Mesenchymal stem cell (in vitro differentiated cells and primary cell): ENCODE results near the gene KCNN3.

Experiments
- DNase-seq: peaks from one replicate; pipeline ENCODE4 v3.0.0-alpha.2; 2013
- H2AFZ ChIP-seq: one replicate; pipeline ENCODE4 v1.6.1; 2013; ENCODE audit warnings: low read depth, mild to moderate bottlenecking, control low read depth, inconsistent platforms, low read length, moderate library complexity
- H2AK5ac ChIP-seq: 2 replicates; pipeline ENCODE4 v1.6.1; 2013; ENCODE audit warnings: low read length, moderate library complexity, mild to moderate bottlenecking, inconsistent platforms; ENCODE audit not compliant: severe bottlenecking
- H2BK120ac ChIP-seq: one replicate; pipeline ENCODE4 v1.6.1; 2013; ENCODE audit warnings: low read depth, mild to moderate bottlenecking, inconsistent platforms, low read length, moderate library complexity
- H2BK12ac ChIP-seq, 2 experiments: one replicate each; pipeline ENCODE4 v1.6.1; 2013; ENCODE audit warnings: inconsistent platforms in 2 of 2, low read length in 2 of 2, mild to moderate bottlenecking in 2 of 2, moderate library complexity in 2 of 2, control low read depth in 1 of 2
- H2BK15ac ChIP-seq: one replicate; pipeline ENCODE4 v1.6.1; 2013; ENCODE audit warnings: mild to moderate bottlenecking, low read depth, inconsistent platforms; ENCODE audit not compliant: poor library complexity, severe bottlenecking
- H2BK5ac ChIP-seq: 2 replicates; pipeline ENCODE4 v1.6.1; 2013; ENCODE audit warnings: low read depth, mild to moderate bottlenecking, low read length, control low read depth, inconsistent platforms; ENCODE audit not compliant: poor library complexity, severe bottlenecking
- H3K14ac ChIP-seq, 2 experiments: one replicate each; pipeline ENCODE4 v1.6.1; 2013; ENCODE audit warnings: inconsistent platforms in 2 of 2, low read length in 2 of 2, control low read depth in 1 of 2, mild to moderate bottlenecking in 1 of 2, moderate library complexity in 1 of 2
- H3K18ac ChIP-seq, 2 experiments: one replicate each; pipeline ENCODE4 v1.6.1; 2013; ENCODE audit warnings: inconsistent platforms in 2 of 2, low read length in 2 of 2, control low read depth in 1 of 2, low read depth in 1 of 2, mild to moderate bottlenecking in 1 of 2
- H3K23ac ChIP-seq, 2 experiments: one replicate each; pipeline ENCODE4 v1.6.1; 2013; ENCODE audit warnings: inconsistent platforms in 2 of 2, low read length in 2 of 2, mild to moderate bottlenecking in 2 of 2, moderate library complexity in 2 of 2, control low read depth in 1 of 2
- H3K27ac ChIP-seq: 2 replicates; pipeline ENCODE4 v1.5.1; 2013; ENCODE audit warnings: mild to moderate bottlenecking, moderate library complexity, low read length, control low read depth, inconsistent platforms; ENCODE audit not compliant: poor library complexity, severe bottlenecking
- H3K27me3 ChIP-seq, 2 experiments: 2 replicates each; pipeline versions ENCODE4 v1.6.1 to v1.7.0; 2013; ENCODE audit warnings: low read length in 2 of 2, mild to moderate bottlenecking in 2 of 2, moderate library complexity in 2 of 2, control low read depth in 1 of 2, inconsistent platforms in 1 of 2; ENCODE audit not compliant: control insufficient read depth in 1 of 2, insufficient read depth in 1 of 2
- H3K36me3 ChIP-seq, 2 experiments: 2 replicates each; pipeline versions ENCODE4 v1.6.1 to v1.7.0; 2013; ENCODE audit warnings: low read length in 2 of 2, control low read depth in 1 of 2, inconsistent platforms in 1 of 2, low read depth in 1 of 2, mild to moderate bottlenecking in 1 of 2; ENCODE audit not compliant: insufficient read depth in 2 of 2, control insufficient read depth in 1 of 2
- H3K4ac ChIP-seq, 2 experiments: one replicate each; pipeline ENCODE4 v1.6.1; 2013; ENCODE audit warnings: inconsistent platforms in 2 of 2, low read length in 2 of 2, mild to moderate bottlenecking in 2 of 2, moderate library complexity in 2 of 2, control low read depth in 1 of 2, low read depth in 1 of 2
- H3K4me1 ChIP-seq: 2 replicates; pipeline ENCODE4 v1.6.1; 2013; ENCODE audit warnings: low read depth, low read length, control low read depth; ENCODE audit not compliant: control insufficient read depth, insufficient read depth
- H3K4me2 ChIP-seq: 2 replicates; pipeline ENCODE4 v1.6.1; 2013; ENCODE audit warnings: low read length, mild to moderate bottlenecking, inconsistent platforms; ENCODE audit not compliant: poor library complexity, severe bottlenecking
- H3K4me3 ChIP-seq, 2 experiments: 2 replicates each; pipeline versions ENCODE4 v1.5.1 to v1.7.0; 2013; ENCODE audit warnings: low read length in 2 of 2, mild to moderate bottlenecking in 2 of 2, control low read depth in 1 of 2, low read depth in 1 of 2; ENCODE audit not compliant: insufficient read depth in 1 of 2
- H3K79me1 ChIP-seq: replicated peaks from 2 replicates; pipeline ENCODE4 v1.6.1; 2013; ENCODE audit warnings: mild to moderate bottlenecking, control low read depth, low read length, inconsistent platforms; ENCODE audit not compliant: poor library complexity, severe bottlenecking
- H3K9ac ChIP-seq: 2 replicates; pipeline ENCODE4 v1.7.0; 2013; ENCODE audit warnings: mild to moderate bottlenecking, low read length, moderate library complexity
- H3K9me3 ChIP-seq: 2 replicates; pipeline ENCODE4 v1.7.0; 2013; ENCODE audit warnings: mild to moderate bottlenecking, low read length; ENCODE audit not compliant: control insufficient read depth
- H4K8ac ChIP-seq: one replicate; pipeline ENCODE4 v1.6.1; 2013; ENCODE audit warnings: inconsistent platforms, mild to moderate bottlenecking, low read length, moderate library complexity
- H4K91ac ChIP-seq: one replicate; pipeline ENCODE4 v1.6.1; 2013; ENCODE audit warnings: mild to moderate bottlenecking, low read length, inconsistent platforms
- WGBS: methylation state at CpG from one replicate; pipeline ENCODE4 v1.1.7; 2013; ENCODE audit warnings: mixed read lengths; 5-methylcytosine and 5-hydroxymethylcytosine counted together

KCNN3 gene

DNA sequence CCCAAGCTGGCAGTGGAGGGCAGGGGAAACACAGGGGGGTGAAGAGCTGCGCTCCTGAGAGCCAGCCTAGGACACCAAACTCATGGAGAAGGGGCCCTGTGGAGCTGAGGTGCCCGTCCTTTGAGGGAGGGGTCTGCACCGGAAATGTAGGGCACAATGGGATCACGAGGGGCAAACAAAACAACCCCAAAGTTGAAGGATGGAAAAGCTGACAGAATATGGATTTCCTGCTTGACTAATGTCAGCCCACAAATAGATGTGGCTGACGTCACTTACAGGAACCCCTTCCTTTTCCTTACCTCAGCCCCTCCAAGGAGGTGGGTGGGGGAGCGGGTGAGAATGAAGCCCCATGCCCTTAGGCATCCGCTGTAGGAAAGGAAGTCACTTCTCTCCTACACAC is 110.9 kb downstream of the KCNN3 start:
- H2BK120ac ChIP-seq, result no peak overlapping the region
- H3K18ac ChIP-seq, result peak overlapping the region in 1 of 2 experiments; percentile 34
- H3K79me1 ChIP-seq, result no peaks in the 10 kb centered on the region

GRCh38 chr1:154758346-154758745 is 111.7 kb downstream of the KCNN3 start:
- no peak overlapping the region for H2AK5ac ChIP-seq
- no peak overlapping the region for H2BK120ac ChIP-seq
- no peak overlapping the region for H3K4me3 ChIP-seq
- H3K23ac ChIP-seq, result no peak overlapping the region
- no peak overlapping the region for H4K8ac ChIP-seq
- H3K4ac ChIP-seq, result no peak overlapping the region
- no peak overlapping the region for H3K18ac ChIP-seq
- H3K79me1 ChIP-seq, result no peaks in the 10 kb centered on the region
- H3K36me3 ChIP-seq, result no peaks in the 10 kb centered on the region
- no peak overlapping the region for H3K14ac ChIP-seq
- H2BK12ac ChIP-seq, result no peak overlapping the region
- peaks cover 57 to 67% of the 10 kb centered on the region in 2 experiments for H3K27me3 ChIP-seq
- H2AFZ ChIP-seq, result no peak overlapping the region
- DNase-seq, result no peak
- H2BK15ac ChIP-seq, result no peak overlapping the region
- no peak overlapping the region for H3K27ac ChIP-seq
- no peaks in the 10 kb centered on the region for H3K9me3 ChIP-seq
- H3K4me2 ChIP-seq, result no peak overlapping the region
- peaks cover 6% of the 10 kb centered on the region for H3K4me1 ChIP-seq
- H2BK5ac ChIP-seq, result no peak overlapping the region
- no peak overlapping the region for H3K9ac ChIP-seq
- H4K91ac ChIP-seq, result no peak overlapping the region
- 92% methylated on average over 6 of the region's 6 CpGs for WGBS

More for the DNA sequence above, 110.9 kb downstream of the KCNN3 start:
- Histone ChIP-seq H3K9me3 (no peaks in the 10 kb centered on the region), H3K4me2 (no peak overlapping the region), H3K4ac (no peak overlapping the region), H3K23ac (peak overlapping the region in 1 of 2 experiments; percentile 52), H4K91ac (no peak overlapping the region), H3K36me3 (no peaks in the 10 kb centered on the region), H2AK5ac (no peak overlapping the region), H2BK15ac (no peak overlapping the region), H3K9ac (no peak overlapping the region), H2AFZ (no peak overlapping the region), H3K4me3 (no peak overlapping the region), H3K4me1 (peaks cover 6% of the 10 kb centered on the region), H3K27ac (no peak overlapping the region), H3K27me3 (peaks cover 60 to 61% of the 10 kb centered on the region in 2 experiments), H2BK5ac (no peak overlapping the region), H3K14ac (no peak overlapping the region), H2BK12ac (no peak overlapping the region), H4K8ac (no peak overlapping the region)
- no peak for DNase-seq
- 87% methylated on average over 6 of the region's 7 CpGs for WGBS

GRCh38 chr1:154756793-154757548 is 113.1 kb downstream of the KCNN3 start:
- no peak overlapping the region for H3K27ac ChIP-seq
- no peak overlapping the region for H4K8ac ChIP-seq
- no peak overlapping the region for H3K4me2 ChIP-seq
- H3K27me3 ChIP-seq, result peaks cover 45 to 75% of the 10 kb centered on the region in 2 experiments
- 88% methylated on average over 5 of the region's 5 CpGs for WGBS
- H3K79me1 ChIP-seq, result no peaks in the 10 kb centered on the region
- no peak overlapping the region for H3K23ac ChIP-seq
- no peak overlapping the region for H2BK120ac ChIP-seq
- H3K14ac ChIP-seq, result no peak overlapping the region
- H3K4ac ChIP-seq, result no peak overlapping the region
- no peak overlapping the region for H4K91ac ChIP-seq
- no peak overlapping the region for H2AK5ac ChIP-seq
- H3K4me1 ChIP-seq, result peaks cover 6% of the 10 kb centered on the region
- H3K18ac ChIP-seq, result no peak overlapping the region
- no peak for DNase-seq
- H3K9ac ChIP-seq, result no peak overlapping the region
- H2AFZ ChIP-seq, result no peak overlapping the region
- no peak overlapping the region for H2BK5ac ChIP-seq
- H3K9me3 ChIP-seq, result no peaks in the 10 kb centered on the region
- H3K4me3 ChIP-seq, result no peak overlapping the region
- H2BK12ac ChIP-seq, result no peak overlapping the region
- no peak overlapping the region for H2BK15ac ChIP-seq
- H3K36me3 ChIP-seq, result no peaks in the 10 kb centered on the region

GRCh38 chr1:154755858-154756730 is 114.0 kb downstream of the KCNN3 start:
- Histone ChIP-seq H2AK5ac (no peak overlapping the region), H3K27ac (no peak overlapping the region), H3K23ac (no peak overlapping the region), H3K4me3 (no peak overlapping the region), H4K91ac (no peak overlapping the region), H3K18ac (no peak overlapping the region), H3K79me1 (no peaks in the 10 kb centered on the region), H2BK120ac (no peak overlapping the region), H3K4ac (no peak overlapping the region), H3K14ac (no peak overlapping the region), H2BK15ac (no peak overlapping the region), H4K8ac (no peak overlapping the region), H2AFZ (no peak overlapping the region), H3K27me3 (peaks cover 38 to 82% of the 10 kb centered on the region in 2 experiments), H3K4me1 (peaks cover 6% of the 10 kb centered on the region), H2BK5ac (no peak overlapping the region), H3K36me3 (no peaks in the 10 kb centered on the region), H2BK12ac (no peak overlapping the region), H3K9me3 (no peaks in the 10 kb centered on the region), H3K9ac (no peak overlapping the region), H3K4me2 (no peak overlapping the region)
- peak; percentile 40 for DNase-seq
- WGBS, result 52% methylated on average over 3 of the region's 6 CpGs
